Heart right ventricle (tissue), 16 donors: ENCODE measurements around the gene PDZD2. TPM values are rescaled to one million over a fixed set of nuclear protein-coding genes. Genes with fewer than 3 reads are reported as not detected.

Experiments used
- ATAC-seq, 8 donors: fragments of 200-7000 bp; cut with Tn5 transposase; one replicate each; pipeline ENCODE4 v1.9.1; 2020; ENCODE audit warnings: mild to moderate bottlenecking in 8 of 8, moderate library complexity in 8 of 8, moderate number of reproducible peaks in 1 of 8
- DNase-seq, 2 donors: peaks; one replicate each; pipeline ENCODE4 v3.0.0-alpha.2; 2020
- H3K27ac ChIP-seq, 10 donors: fragments of 200-600 bp; sonication (generic) in 2 of 10; one replicate each; pipeline versions ENCODE4 v1.5.0 to v1.8.0; 2020 to 2022; ENCODE audit warnings: mild to moderate bottlenecking in 3 of 10
- H3K27me3 ChIP-seq, 7 donors: fragments of 200-600 bp; one replicate each; pipeline ENCODE4 v1.8.0; 2021 to 2022; ENCODE audit warnings: mild to moderate bottlenecking in 2 of 7
- H3K36me3 ChIP-seq, 9 donors: fragments of 200-600 bp; sonication (generic) in 1 of 9; one replicate each; pipeline versions ENCODE4 v1.5.0 to v1.8.0; 2020 to 2022; ENCODE audit warnings: mild to moderate bottlenecking in 2 of 9
- H3K4me1 ChIP-seq, 9 donors: fragments of 200-600 bp; sonication (generic) in 1 of 9; one replicate each; pipeline versions ENCODE4 v1.5.0 to v1.8.0; 2020 to 2022; ENCODE audit warnings: mild to moderate bottlenecking in 4 of 9
- H3K4me3 ChIP-seq, 10 donors: fragments of 200-600 bp; sonication (generic) in 2 of 10; one replicate each; pipeline versions ENCODE4 v1.5.0 to v1.8.0; 2020 to 2022; ENCODE audit warnings: mild to moderate bottlenecking in 7 of 10, moderate library complexity in 2 of 10
- H3K9me3 ChIP-seq, 11 donors: fragments of 200-600 bp in 10 of 11; sonication (generic) in 2 of 11; one replicate each; pipeline versions ENCODE4 v1.5.0 to v1.8.0; 2013 to 2022; ENCODE audit warnings: mild to moderate bottlenecking in 2 of 11, control low read depth in 1 of 11, moderate library complexity in 1 of 11
- CTCF ChIP-seq, 9 donors: fragments of 200-600 bp; sonication (generic) in 2 of 9; IDR thresholded peaks; one replicate each; pipeline versions ENCODE4 v1.5.0 to v1.8.0; 2021 to 2022; ENCODE audit warnings: antibody characterized with exemption in 9 of 9, mild to moderate bottlenecking in 5 of 9, moderate library complexity in 1 of 9
- WGBS, 2 donors: extraction: QIAGEN DNeasy Blood & Tissue Kit; methylation state at CpG; one replicate each; pipeline ENCODE4 v1.1.7; 2013; ENCODE audit warnings: inconsistent platforms in 1 of 2; 5-methylcytosine and 5-hydroxymethylcytosine counted together
- intact Hi-C, 10 donors: fragments of 100-400 bp; cut with DNase I; formaldehyde crosslinking; loops; one replicate each; pipeline versions ENCODE4 v1.11.1 to v1.14.2; 2022
- polyA plus RNA-seq, 2 donors: library from polyadenylated mRNA; stranded (reverse); fragments of 200-250 nt; gene quantifications; one replicate each; pipeline ENCODE4 v1.2.3, GENCODE V29; 2013
- total RNA-seq, 10 donors: library from RNA; stranded (reverse); fragmentation: NEBNext Ultra II Directional in 3 of 10; extraction: Animal tissue kit (Norgen Biotek cat#: 25700) in 3 of 10; gene quantifications; one replicate each; pipeline versions ENCODE4 v1.2.1 to v1.2.4, GENCODE V29; 2021 to 2023
- donor health status: Arrhythmogenic right ventricular cardiomyopathy.
- donor health status: ischemic (EF 13 %, LVEDD 7.1; RV severe dilation, severe dysfunction).
- donor health status: healthy with polysubstance abuse.
- donor health status: DM: no; HTN: yes; CAD: no.
- donor health status: DM: no; HTN: no; CAD: no.
- donor health status: ischemic (EF 25% LVEDD 6.9; RV normal size, moderate dysfunction).
- donor health status: ischemic (EF 25% LVEDD 5.7; RV mildly dilated, moderate dysfunction).
- donor health status: healthy.
- donor health status: DM: yes; HTN: yes; CAD: no.
- donor health status: Ischemic cardiomyopathy.
- donor health status: ischemic (EF 35%, LVEDD 5.7; RV mildly dilated, moderate dysfunction).
- donor health status: nonischemic (EF 11% LVEDD 7.7; RV severe dilation, severe dysfunction).
- donor health status: DM: yes; HTN: yes; CAD: no.
- donor health status: PGD.
- donor health status: ischemic (EF 29% LVEDD 5.4; RV normal size, mild dysfunction).
- donor health status: nonischemic (EF 23%, LVEDD 6.1; RV moderate dilation, normal function).

The PDZD2 gene
- total and polyA plus RNA-seq, 12 donors, result 9.0 to 117 (median 82.5) TPM

GRCh38 chr5:31999470-31999869, 360.5 kb downstream of the PDZD2 start:
- intact Hi-C loops, result no loop called here
- H3K4me3 ChIP-seq, result no peak overlapping the region
- peaks cover 0 to 13% (median 3%) of the 10 kb centered on the region in 9 donors for H3K4me1 ChIP-seq
- H3K36me3 ChIP-seq, result peaks cover 0 to 57% (median 0%) of the 10 kb centered on the region in 9 donors
- no peak for DNase-seq
- 88 to 90% methylated on average over 5 of the region's 5 CpGs for WGBS, 2 donors
- H3K9me3 ChIP-seq, result no peaks in the 10 kb centered on the region
- no peak for ATAC-seq
- H3K27ac ChIP-seq, result no peak overlapping the region
- no peak for TF ChIP-seq CTCF (IDR thresholded peaks at IDR 0.05)
- H3K27me3 ChIP-seq, result no peaks in the 10 kb centered on the region

- no peak overlapping the region for H3K4me3 ChIP-seq
- no peaks in the 10 kb centered on the region for H3K27me3 ChIP-seq
- no peaks in the 10 kb centered on the region for H3K9me3 ChIP-seq
- H3K36me3 ChIP-seq, result peaks cover 0 to 60% (median 0%) of the 10 kb centered on the region in 9 donors
- WGBS, 2 donors, result 98 to 99% methylated on average over 11 of the region's 11 CpGs
- TF ChIP-seq CTCF (IDR thresholded peaks at IDR 0.05), result no peak
- DNase-seq (no peak), ATAC-seq (no peak)
- intact Hi-C loops, result loop anchor here in 1 of 10 donors (5.0 kb wide), 1 partner anchor 1302 kb away; no protein-coding TSS in a partner anchor
- peaks cover 0 to 13% (median 0%) of the 10 kb centered on the region in 9 donors for H3K4me1 ChIP-seq
- H3K27ac ChIP-seq, result peak overlapping the region in 1 of 10 donors; percentile 55
These were observed 361.8 kb downstream of the PDZD2 start for GRCh38 chr5:32000731-32001130.

- H3K36me3 ChIP-seq, result peaks cover 0 to 57% (median 0%) of the 10 kb centered on the region in 9 donors
- intact Hi-C loops, result loop anchor here in 1 of 10 donors (5.0 kb wide), 1 partner anchor 1301 kb away; no protein-coding TSS in a partner anchor
- no peak for TF ChIP-seq CTCF (IDR thresholded peaks at IDR 0.05)
- H3K9me3 ChIP-seq, result no peaks in the 10 kb centered on the region
- DNase-seq, result no peak
- ATAC-seq, result peak in 2 of 8 donors; percentile 10 to 18
- no peaks in the 10 kb centered on the region for H3K27me3 ChIP-seq
- peak overlapping the region in 1 of 10 donors; percentile 55 for H3K27ac ChIP-seq
- peaks cover 0 to 13% (median 0%) of the 10 kb centered on the region in 9 donors for H3K4me1 ChIP-seq
- 91 to 95% methylated on average over 11 of the region's 11 CpGs for WGBS, 2 donors
- H3K4me3 ChIP-seq, result no peak overlapping the region
These were observed 362.4 kb downstream of the PDZD2 start for GRCh38 chr5:32001284-32001683.

GRCh38 chr5:32001707-32002106, 362.8 kb downstream of the PDZD2 start:
- DNase-seq (no peak), ATAC-seq (peak in 7 of 8 donors; percentile 56 to 74 (median 58))
- Histone ChIP-seq H3K4me1 (peaks cover 0 to 13% (median 0%) of the 10 kb centered on the region in 9 donors), H3K27me3 (no peaks in the 10 kb centered on the region), H3K27ac (peak overlapping the region in 2 of 10 donors; percentile 29 to 55), H3K36me3 (peaks cover 0 to 57% (median 0%) of the 10 kb centered on the region in 9 donors), H3K9me3 (no peaks in the 10 kb centered on the region), H3K4me3 (no peak overlapping the region)
- WGBS, 2 donors, result 68 to 78% methylated on average over 11 of the region's 11 CpGs
- intact Hi-C loops, result loop anchor here in 1 of 10 donors (5.0 kb wide), 1 partner anchor 1301 kb away; no protein-coding TSS in a partner anchor
- TF ChIP-seq CTCF (IDR thresholded peaks at IDR 0.05), result no peak
